ENCODE measurements around the gene HNRNPA2B1.

DNA sequence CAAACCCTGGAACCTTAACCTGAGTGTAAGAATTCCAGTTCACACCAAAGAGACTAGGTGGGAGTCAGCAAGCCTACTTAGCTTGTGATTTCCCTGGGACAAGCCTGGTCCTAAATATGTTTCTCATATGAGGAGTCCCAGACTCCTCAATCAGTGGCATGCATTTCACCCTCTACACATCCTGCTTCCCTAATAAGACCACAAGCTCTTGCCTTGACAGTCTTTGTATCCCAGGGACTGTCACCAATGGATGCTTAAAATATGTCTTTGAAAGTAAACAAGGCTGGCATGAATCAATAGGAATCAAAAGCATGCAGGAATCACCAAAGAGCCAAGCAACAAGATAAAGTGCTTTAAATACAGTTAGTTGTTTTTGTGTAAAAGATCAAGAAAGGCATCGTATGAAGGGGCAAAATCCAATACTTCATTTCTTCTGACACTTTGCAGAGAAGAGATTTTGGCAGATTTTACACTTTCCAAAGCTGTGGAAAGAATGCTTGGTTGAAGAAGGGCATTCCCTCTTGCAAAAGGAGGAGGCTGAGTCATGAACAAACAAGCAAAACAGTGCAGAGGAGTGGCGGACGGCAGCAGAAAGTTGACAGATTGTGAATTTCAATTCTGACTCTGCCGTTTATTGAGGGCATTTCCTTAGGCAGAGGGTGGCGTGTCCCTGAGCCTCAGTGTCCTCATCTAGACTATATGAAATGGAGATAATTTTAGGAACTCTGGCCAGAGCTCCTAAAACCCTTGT, 57.1 kb downstream of the HNRNPA2B1 start:
- TF ChIP-seq, protein P1, sequence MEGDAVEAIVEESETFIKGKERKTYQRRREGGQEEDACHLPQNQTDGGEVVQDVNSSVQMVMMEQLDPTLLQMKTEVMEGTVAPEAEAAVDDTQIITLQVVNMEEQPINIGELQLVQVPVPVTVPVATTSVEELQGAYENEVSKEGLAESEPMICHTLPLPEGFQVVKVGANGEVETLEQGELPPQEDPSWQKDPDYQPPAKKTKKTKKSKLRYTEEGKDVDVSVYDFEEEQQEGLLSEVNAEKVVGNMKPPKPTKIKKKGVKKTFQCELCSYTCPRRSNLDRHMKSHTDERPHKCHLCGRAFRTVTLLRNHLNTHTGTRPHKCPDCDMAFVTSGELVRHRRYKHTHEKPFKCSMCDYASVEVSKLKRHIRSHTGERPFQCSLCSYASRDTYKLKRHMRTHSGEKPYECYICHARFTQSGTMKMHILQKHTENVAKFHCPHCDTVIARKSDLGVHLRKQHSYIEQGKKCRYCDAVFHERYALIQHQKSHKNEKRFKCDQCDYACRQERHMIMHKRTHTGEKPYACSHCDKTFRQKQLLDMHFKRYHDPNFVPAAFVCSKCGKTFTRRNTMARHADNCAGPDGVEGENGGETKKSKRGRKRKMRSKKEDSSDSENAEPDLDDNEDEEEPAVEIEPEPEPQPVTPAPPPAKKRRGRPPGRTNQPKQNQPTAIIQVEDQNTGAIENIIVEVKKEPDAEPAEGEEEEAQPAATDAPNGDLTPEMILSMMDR (IDR thresholded peaks at IDR 0.05): no peak
- no peak for TF ChIP-seq POLR2A (IDR thresholded peaks at IDR 0.05)

Measured in esophagus squamous epithelium (tissue), 4 donors.